GM18519 (cell line): ENCODE results near the gene TTC7B.
"Not testable (repeated sequence)": the region's sequence is repeated elsewhere in the genome, so short reads cannot be mapped to it uniquely, and the experiment has no call there.

Source experiments
- ATAC-seq: cut with Tn5 transposase; IDR thresholded peaks from one replicate; pipeline ENCODE4 v1.9.1; 2021; ENCODE audit warnings: mild to moderate bottlenecking, moderate library complexity; ENCODE audit not compliant: unreplicated experiment, low FRiP score

The TTC7B gene

GRCh38 chr14:90815822-90816662 is at the start of gene TTC7B:
TSS of gene TTC7B (minus strand) at chr14:90816430. CDS start at chr14:90816295, 135 bp downstream.
- ATAC-seq, result peak; percentile 53

GRCh38 chr14:90864741-90865140 is 48.5 kb upstream of the TTC7B start:
- ATAC-seq, result no peak

- ATAC-seq, result no peak
Measured at GRCh38 chr14:90858511-90858910, 42.3 kb upstream of the TTC7B start.

DNA sequence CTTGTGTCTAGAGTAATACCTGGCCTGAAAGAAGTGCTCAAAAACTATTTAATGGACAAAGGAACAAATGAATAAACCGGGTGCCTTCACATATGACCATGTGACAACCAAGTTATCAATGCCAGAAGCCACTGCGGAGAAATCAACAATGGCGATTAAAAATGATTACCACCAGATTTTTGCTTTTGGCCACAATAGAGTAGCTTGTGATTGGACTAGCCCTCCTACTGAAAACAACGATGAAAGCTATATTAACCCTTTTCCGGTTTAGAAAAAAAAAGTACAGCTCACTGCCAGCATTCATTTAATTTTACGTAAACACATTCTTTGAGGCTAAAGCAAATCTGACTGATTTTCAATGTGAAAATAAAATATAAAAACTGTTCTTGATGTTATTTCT is 41.6 kb upstream of the TTC7B start:
- ATAC-seq, result no peak

DNA sequence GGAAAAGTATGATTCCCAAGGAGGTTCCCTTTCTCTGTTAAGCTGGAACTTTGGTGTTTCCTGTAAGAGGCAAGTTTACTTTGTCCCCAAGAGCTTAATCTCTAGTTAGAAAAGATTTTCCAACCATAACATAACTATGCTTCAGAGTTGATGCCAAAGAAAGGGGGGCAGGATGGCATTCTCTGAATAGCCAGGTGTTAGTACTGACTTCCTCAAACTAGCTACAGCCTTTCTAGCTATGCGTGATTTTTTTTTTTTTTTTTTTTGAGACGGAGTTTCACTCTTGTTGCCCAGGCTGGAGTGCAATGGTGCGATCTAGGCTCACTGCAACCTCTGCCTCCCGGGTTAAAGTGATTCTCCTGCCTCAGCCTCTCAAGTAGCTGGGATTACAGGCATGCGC is 39.9 kb upstream of the TTC7B start:
- ATAC-seq, result not testable (repeated sequence)

DNA sequence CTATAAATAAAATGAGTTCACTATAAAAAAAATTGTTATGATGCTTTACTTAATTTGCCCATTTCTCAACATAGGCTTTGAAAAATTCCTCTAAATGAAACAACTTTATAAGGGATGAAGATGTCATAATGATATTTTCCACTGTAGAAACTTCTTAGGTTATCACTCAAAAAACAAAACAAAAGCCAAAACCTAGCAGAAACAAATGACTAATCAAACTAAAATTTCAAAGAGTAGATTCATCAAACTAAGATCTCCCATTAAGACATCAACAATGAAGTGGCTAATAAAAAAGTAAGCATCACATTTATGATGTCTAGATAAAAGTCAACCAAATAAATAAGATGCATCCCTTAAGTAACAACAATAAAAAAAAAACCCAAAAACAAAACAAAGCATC is 36.9 kb upstream of the TTC7B start:
- no peak for ATAC-seq

- ATAC-seq, result no peak
Measured at GRCh38 chr14:90851327-90852036, 35.3 kb upstream of the TTC7B start.

- ATAC-seq, result no peak
Measured at GRCh38 chr14:90850487-90850886, 34.3 kb upstream of the TTC7B start.

- ATAC-seq, result no peak
Measured at GRCh38 chr14:90849787-90850444, 33.7 kb upstream of the TTC7B start.

DNA sequence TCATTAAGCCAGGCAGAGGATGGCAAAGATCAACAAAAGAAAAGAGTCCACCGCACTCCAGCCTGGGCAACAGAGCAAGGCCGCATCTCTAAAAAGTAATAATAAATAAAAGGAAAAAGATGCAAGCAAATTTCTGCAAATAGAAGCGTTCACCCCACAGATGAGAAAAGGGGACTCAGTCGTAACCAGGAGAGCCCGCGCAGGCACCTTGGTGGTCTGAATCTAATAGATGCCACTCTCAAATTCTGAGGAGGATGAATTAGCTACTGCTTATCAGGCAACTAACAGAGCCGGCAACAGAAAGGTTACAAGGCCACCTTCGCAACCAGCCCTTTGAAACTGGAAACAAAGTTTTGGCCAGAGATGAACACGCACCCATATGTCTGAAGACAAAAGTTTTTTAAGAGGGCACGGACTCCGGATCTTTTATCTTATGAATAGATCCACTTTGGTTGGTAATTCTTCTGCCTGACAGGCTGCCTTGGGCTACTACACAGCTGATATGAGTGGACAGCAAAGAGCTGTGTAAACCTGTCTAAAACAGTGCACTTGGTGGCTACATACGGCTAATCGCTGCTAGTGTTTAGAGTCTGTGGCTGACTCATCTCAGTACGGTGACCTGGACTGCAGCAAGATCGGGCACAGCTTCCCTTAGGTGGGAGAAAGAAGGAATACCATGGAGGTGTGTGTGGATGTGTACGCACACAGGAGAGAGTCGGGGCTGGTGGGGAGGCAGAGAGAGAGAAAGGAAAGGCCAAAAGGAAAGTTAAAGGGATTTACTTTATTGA is 32.9 kb upstream of the TTC7B start:
- ATAC-seq, result no peak

GRCh38 chr14:90846511-90846910 is 30.3 kb upstream of the TTC7B start:
- no peak for ATAC-seq

- ATAC-seq, result no peak
Measured at GRCh38 chr14:90844321-90844720, 28.1 kb upstream of the TTC7B start.

GRCh38 chr14:90842726-90843125 is 26.5 kb upstream of the TTC7B start:
- no peak for ATAC-seq

DNA sequence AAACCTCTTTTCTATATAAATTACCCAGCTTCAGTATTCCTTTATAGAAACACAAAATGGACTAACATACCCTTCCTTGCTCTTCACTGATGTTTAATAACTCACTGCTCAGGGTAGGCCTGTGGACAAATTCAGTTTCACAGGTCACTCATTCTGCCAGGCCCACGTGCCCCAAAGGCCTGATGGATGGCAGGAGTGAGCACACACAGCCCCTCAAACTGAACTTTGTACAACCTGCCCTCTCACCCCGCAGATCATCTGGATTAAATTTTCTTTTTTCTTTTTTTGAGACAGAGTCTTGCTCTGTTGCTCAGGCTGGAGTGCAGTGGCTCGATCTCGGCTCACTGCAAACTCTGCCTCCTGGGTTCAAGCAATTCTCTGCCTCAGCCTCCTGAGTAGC is 24.4 kb upstream of the TTC7B start:
- not testable (repeated sequence) for ATAC-seq

DNA sequence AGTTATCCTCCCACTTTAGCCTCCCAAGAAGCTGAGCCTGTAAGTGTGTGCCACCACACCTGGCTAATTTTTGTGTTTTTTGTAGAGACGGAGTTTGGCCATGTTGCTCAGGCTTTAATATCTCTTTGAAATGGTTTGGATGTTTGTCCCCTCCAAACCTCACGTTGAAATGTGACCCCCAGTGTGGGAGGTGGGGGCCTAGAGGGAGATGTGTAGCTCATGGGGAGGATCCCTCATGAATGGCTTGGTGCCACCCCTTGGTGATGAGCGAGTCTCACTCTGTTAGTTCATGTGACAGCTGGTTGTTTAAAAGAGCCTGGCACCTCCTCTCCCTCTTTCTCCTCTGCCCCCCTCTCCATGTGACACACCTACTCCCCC is 23.6 kb upstream of the TTC7B start:
- ATAC-seq, result no peak

DNA sequence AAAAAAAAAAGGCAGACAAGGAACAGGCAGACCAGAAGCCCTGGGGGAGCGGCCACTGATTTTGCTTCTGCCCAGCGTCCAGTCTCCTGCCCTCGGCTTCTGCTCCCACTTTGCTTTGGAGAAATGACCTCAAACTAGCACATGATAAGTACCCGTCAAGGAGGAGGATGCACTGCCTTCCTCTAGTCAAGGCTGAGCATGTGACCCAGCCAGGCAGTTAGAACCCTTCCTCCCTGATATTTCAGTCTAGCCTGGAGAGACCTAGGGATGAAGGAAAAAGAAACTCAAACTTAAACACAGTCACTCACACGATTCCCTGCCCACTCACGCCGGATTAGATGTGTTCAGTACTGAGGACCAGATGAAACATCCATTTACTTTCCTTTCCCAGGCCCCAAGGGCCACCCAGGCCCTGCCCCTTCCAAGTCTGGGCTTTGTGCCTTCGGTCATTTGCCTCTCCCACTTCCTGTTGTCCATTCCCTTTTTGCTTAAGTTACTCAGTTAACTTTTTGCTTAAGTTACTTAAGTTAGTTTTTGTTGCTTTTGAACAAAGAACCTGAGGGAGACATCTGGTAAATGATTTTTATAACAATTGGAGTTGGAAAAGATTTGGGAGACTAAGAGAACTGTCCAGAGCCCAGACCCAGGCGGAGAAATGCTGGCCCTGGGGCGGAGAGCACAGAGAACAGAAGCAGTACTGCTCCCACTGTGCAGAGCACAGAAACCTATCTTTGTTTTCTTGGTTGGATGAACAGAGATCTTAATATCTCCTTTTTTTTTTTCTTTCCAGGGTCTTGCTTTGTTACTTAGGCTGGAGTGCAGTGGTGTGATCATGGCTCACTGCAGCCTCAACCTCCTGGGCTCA is 23.0 kb upstream of the TTC7B start:
- no peak for ATAC-seq

DNA sequence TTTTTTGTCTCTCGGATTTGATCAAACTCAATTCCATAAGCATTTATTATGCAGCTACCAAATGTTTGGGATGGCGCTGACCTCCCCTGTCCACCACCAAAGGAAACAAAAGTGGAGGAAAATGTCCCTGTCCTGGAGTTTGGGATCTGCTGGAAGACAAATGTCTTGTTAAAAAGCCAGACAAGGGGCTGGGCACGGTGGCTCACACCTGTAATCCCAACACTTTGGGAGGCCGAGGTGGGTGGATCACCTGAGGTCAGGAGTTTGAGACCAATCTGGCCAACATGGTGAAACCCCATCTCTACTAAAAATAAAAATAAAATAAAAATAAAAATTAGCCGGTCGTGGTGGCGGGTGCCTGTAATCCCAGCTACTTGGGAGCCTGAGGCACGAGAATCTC is 22.3 kb upstream of the TTC7B start:
- not testable (repeated sequence) for ATAC-seq

GRCh38 chr14:90837355-90837754 is 21.1 kb upstream of the TTC7B start:
- ATAC-seq, result no peak

- ATAC-seq, result no peak
Measured at GRCh38 chr14:90836692-90837063, 20.4 kb upstream of the TTC7B start.

GRCh38 chr14:90831821-90832220 is 15.6 kb upstream of the TTC7B start:
- no peak for ATAC-seq
